Endometrial microvascular endothelial cells (primary cell): ENCODE measurements around the gene PCDHGB1. TPM values are rescaled to one million over a fixed set of nuclear protein-coding genes. Genes with fewer than 3 reads are reported as not detected.
"Not testable (repeated sequence)": the region's sequence is repeated elsewhere in the genome, so short reads cannot be mapped to it uniquely, and the experiment has no call there.

ENCODE experiments used
- in situ Hi-C: cut with HindIII; loops from 2 replicates; pipeline ENCODE4 v1.10.0; 2017; ENCODE audit warnings: low sequenced_read_pairs, low pct_unique_long_range_greater_than_20kb; ENCODE audit errors: inconsistent ontology term
- total RNA-seq: library from RNA; depleted of rRNA; stranded (reverse); fragments of >200 nt; gene quantifications from one replicate; pipeline ENCODE4 v1.2.3, GENCODE V29; 2015; ENCODE audit errors: inconsistent ontology term

Gene PCDHGB1
- total RNA-seq, 1 donor from 2014 or later = 0.74 TPM

- in situ Hi-C loops = no loop called here
These were observed 6.5 kb upstream of the PCDHGB1 start, which contains the start of gene PCDHGA3 for GRCh38 chr5:141343242-141343952. Gene PCDHGA3 (plus strand): TSS chr5:141343829. CDS start chr5:141344034, 205 bp downstream.

- in situ Hi-C loops = no loop called here
These were observed 5.9 kb upstream of the PCDHGB1 start for GRCh38 chr5:141343953-141344463.

- in situ Hi-C loops = no loop called here
These were observed 4.6 kb upstream of the PCDHGB1 start for GRCh38 chr5:141345327-141345726.

GRCh38 chr5:141346017-141346416 lies 3.9 kb upstream of the PCDHGB1 start:
- in situ Hi-C loops = not testable (repeated sequence)

GRCh38 chr5:141351591-141351990 lies 1.7 kb downstream of the PCDHGB1 start:
- in situ Hi-C loops = no loop called here

- in situ Hi-C loops = no loop called here
These were observed 5.1 kb downstream of the PCDHGB1 start, which contains the start of gene PCDHGA4 for GRCh38 chr5:141354900-141355469. Gene PCDHGA4 (plus strand): TSS chr5:141355021. CDS start chr5:141355108, 87 bp downstream.

- in situ Hi-C loops = no loop called here
These were observed 5.7 kb downstream of the PCDHGB1 start for GRCh38 chr5:141355641-141356040.

- in situ Hi-C loops = no loop called here
These were observed 6.2 kb downstream of the PCDHGB1 start for GRCh38 chr5:141356133-141356532.

GRCh38 chr5:141356950-141357349 lies 7.1 kb downstream of the PCDHGB1 start:
- in situ Hi-C loops = no loop called here

- in situ Hi-C loops = no loop called here
These were observed 10.0 kb downstream of the PCDHGB1 start, which contains the start of gene PCDHGB2 for GRCh38 chr5:141359790-141360426. Gene PCDHGB2 (plus strand): TSS chr5:141359994. CDS start chr5:141360136, 142 bp downstream.

- in situ Hi-C loops = no loop called here
These were observed 10.8 kb downstream of the PCDHGB1 start for GRCh38 chr5:141360685-141361084.

- in situ Hi-C loops = no loop called here
These were observed 12.8 kb downstream of the PCDHGB1 start for GRCh38 chr5:141362719-141363118.

- in situ Hi-C loops = no loop called here
These were observed 14.2 kb downstream of the PCDHGB1 start, which contains the start of gene PCDHGA5 for GRCh38 chr5:141363952-141364660. Gene PCDHGA5 (plus strand): TSS chr5:141364162. CDS start chr5:141364331, 169 bp downstream.

GRCh38 chr5:141366016-141366896 lies 16.4 kb downstream of the PCDHGB1 start:
- in situ Hi-C loops = no loop called here

- in situ Hi-C loops = no loop called here
These were observed 20.3 kb downstream of the PCDHGB1 start, which contains the start of gene PCDHGB3 for GRCh38 chr5:141369994-141370848. Gene PCDHGB3 (plus strand): TSS chr5:141370242. CDS start chr5:141370395, 153 bp downstream.

GRCh38 chr5:141371572-141372475 lies 21.9 kb downstream of the PCDHGB1 start:
- in situ Hi-C loops = no loop called here
